SW480 (cell line): ENCODE measurements around the gene RCSD1.
"Not testable (repeated sequence)": the region's sequence is repeated elsewhere in the genome, so short reads cannot be mapped to it uniquely, and the experiment has no call there.

Experiments
- DNase-seq: peaks from one replicate; pipeline ENCODE4 v3.0.0-alpha.2; 2016; ENCODE audit warnings: low spot score

Gene RCSD1

DNA sequence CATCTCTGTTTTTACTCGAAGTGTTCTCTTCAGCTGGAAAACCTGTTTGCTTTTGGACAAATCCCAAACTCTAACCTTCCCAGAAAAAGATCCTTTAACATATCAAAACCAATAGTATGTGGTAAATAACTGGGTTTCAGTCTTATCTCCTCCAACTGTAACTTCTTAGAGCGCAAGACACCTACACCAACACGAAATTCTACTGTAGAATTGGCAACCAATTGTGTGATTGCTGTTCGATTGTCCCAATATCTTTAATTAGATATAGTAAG is 85.9 kb downstream of the RCSD1 start:
- peak; percentile 29 for DNase-seq

DNA sequence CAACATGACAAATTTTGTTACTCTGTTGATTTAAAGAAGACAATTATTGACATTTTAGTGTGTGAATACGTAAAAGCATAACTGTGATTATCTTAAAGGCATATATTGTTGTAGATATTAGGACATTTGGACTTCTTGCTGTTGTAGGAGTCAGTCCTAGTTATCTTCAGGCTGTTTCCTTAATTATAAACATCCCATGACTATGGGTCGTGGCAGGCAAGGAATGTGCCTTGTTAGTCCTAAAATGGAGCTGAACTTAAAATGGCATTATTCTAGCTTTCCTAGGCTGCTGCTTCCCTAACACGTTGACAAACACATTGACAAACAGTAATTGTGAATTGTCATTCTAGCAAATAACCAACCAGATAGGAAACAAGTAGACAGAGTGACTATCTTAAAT is 87.3 kb downstream of the RCSD1 start:
- no peak for DNase-seq

DNA sequence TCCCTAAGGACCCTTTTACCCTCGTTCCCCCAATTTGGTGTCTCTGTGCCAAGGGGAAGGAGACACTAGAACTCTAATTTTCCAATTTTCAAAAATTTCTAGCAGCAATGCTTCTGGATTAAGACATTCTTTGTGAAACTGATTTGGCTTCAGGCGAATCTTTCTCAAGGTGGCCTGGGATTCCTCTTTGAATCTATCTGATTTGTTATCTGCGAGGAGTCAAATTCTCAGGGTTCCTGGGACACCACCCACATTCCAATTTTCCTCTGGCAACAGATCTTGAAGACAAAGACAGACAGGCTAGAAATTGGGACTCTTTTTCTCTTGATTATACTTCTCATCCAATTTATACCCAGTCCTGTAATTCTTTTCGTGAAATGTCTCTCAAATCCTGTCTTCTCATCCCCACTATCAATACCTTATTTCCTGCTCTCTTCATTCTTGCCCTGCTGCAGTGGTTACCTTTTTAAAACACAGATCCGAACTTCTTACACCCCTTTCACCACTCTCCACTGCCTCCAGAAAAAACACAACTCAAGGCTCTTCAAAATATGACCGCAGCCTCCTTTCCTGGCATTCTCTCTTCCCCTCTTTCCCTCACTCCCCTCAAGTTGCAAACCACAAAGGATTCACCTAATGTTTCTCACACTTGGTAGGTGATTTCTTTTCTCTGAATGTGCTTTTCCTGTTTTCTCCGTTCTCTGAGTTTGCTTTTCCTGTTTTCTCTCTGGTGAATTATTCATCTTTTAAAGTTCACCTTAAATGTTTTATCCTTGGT is 89.1 kb downstream of the RCSD1 start:
- DNase-seq = no peak

DNA sequence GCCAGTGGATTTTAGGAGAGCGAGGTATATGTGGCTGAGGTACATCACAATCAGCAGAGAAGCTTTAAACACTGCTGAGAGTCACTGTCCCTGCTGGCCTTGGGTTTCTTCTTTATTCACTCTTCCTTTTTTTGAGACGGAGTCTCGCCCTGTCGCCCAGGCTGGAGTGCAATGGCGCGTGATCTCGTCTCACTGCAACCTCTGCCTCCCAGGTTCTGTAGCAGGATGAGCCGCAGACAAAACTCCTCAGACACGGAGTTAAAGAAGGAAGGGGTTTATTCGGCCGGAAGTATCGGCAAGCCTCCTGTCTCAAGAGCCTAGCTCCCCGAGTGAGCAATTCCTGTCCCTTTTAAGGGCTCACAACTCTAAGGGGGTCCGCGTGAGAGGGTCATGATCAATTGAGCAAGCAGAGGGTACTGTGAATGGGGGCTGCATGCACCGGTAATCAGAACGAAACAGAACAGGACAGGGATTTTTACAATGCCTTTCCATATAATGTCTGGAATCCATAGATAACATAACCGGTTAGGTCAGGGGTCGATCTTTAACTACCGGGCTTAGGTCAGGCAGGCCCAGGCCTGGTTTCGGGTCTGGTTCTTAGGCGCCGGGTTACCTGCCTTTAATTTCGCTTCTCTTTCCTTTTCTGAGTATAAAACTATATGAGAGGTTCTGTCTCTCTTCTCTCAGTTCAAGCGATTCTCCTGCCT is 89.8 kb downstream of the RCSD1 start:
- not testable (repeated sequence) for DNase-seq

GRCh38 chr1:167720965-167721616 is 91.1 kb downstream of the RCSD1 start:
- peak; percentile 57 for DNase-seq

DNA sequence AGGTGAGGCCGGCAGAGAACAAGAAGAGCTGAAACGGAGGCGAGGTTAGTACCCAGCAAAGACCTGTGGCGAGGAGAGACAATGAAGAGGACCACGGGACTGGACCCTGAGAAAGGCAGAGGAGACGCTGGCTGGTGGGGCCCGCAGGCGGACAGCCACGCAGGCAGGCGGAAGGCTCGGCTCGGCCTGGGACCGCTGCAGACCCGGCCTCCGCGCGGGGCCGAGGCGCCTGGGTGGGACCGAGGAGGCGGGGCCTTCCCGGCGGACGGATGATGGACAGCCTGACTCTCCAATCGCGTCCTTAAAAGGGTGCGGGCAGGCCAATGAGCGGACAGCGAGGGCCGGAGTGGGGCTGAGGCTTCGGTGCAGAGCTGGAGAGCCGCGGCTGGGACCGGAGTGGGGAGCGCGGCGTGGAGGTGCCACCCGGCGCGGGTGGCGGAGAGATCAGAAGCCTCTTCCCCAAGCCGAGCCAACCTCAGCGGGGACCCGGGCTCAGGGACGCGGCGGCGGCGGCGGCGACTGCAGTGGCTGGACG is 91.7 kb downstream of the RCSD1 start, which contains the start of gene MPZL1:
Gene MPZL1 (plus strand): TSS at position 366 of the 535 bp plus-strand sequence. CDS start 170 bp downstream, outside the sequence.
- DNase-seq = peak; percentile 88

DNA sequence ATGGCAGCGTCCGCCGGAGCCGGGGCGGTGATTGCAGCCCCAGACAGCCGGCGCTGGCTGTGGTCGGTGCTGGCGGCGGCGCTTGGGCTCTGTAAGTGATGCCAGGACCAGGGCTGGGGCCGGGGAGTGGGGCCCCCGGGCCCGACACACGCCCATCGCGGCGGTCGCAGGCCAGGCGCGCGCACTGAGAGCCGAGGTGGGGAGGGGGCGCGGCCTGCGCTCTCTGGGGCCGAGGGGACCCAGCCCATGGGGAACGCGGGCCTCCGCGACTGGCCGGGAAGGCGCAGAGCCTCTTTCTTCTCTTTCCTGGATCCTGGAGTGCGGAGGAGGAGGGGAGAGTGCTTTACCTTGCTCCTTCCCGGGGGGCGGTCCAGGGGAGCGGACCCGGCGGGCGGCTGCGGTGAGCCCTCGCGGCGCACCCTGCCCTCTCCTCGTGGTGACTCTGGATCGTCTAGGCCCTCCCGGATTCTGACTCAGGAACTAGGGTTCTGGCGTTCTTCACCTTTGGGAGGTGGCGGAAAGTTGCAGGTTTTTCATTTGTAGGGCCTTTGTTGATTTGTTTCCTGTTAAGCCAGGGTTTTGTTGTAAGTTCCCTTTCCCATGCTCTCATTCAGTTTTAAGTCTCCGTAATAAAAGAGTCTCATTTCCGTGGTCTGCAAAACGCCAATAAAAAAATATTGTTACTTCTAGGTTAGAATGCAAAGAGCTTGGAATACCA is 92.3 kb downstream of the RCSD1 start:
- DNase-seq = peak; percentile 60

DNA sequence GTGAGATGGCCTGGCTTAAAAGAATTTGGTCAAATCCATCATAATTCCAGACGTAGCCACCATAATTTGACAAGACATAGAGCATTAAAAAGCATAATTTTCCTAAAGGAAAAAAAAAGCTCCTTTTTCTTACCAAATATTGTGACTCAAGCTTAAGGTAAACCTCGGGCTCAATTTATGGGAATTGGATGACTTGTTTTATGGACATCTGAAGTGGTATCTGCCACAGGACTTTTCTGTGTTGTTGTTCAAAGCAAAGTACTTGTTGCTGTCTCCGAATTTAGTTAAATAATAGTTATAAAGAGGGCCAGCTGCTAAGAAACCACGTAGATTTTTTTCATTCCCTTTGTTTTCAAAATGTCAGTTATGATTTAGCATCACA is 92.8 kb downstream of the RCSD1 start:
- DNase-seq = no peak

GRCh38 chr1:167723707-167724323 is 93.8 kb downstream of the RCSD1 start:
- no peak for DNase-seq

- no peak for DNase-seq
Measured at GRCh38 chr1:167726008-167726407, 96.0 kb downstream of the RCSD1 start.

DNA sequence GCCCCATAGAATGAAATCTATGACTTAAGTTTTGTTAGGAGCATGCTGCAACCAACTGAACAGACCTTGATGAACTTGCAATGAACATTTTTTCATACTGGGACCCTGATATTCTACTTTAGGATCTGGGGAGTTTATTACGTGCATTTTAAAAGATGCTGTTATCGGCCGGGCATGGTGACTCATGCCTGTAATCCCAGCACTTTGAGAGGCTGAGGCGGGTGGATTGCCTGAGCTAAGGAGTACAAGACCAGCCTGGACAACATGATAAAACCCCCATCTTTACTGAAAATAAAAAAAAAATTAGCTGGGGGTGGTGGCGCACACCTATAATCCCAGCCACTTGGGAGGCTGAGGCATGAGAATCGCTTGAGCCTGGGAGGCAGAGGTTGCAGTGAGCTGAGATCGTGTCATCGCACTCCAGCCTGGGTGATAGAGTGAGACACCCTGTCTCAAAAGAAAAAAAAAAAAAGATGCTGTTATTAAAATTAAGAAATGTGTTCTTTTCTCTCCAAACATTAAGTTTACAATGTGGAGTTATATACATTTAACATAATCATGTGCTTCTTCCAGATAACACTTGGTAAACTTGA is 98.9 kb downstream of the RCSD1 start:
- no peak for DNase-seq

GRCh38 chr1:167734227-167734626 is 104.2 kb downstream of the RCSD1 start:
- DNase-seq = no peak

GRCh38 chr1:167734841-167735240 is 104.8 kb downstream of the RCSD1 start:
- no peak for DNase-seq

- DNase-seq = no peak
Measured at GRCh38 chr1:167737169-167737568, 107.1 kb downstream of the RCSD1 start.

- DNase-seq = no peak
Measured at GRCh38 chr1:167738158-167738557, 108.1 kb downstream of the RCSD1 start.

- no peak for DNase-seq
Measured at GRCh38 chr1:167739752-167740151, 109.7 kb downstream of the RCSD1 start.

DNA sequence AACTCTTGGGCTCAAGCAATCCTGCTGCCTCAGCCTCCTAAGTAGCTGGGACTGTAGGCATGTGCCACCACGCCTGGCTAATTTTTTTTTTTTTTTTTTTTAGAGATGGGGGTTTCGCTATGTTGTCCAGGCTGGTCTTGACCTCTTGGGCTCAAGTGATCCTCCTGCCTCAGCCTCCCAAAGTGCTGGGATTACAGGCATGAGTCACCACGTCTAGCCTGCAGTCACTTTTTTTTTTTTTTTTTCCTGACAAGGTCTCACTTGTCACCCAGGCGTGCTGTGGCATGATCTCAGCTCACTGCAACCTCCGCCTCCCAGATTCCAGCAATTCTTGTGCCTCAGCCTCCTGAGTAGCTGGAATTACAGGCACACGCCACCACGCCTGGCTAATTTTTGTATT is 111.1 kb downstream of the RCSD1 start:
- DNase-seq = not testable (repeated sequence)

DNA sequence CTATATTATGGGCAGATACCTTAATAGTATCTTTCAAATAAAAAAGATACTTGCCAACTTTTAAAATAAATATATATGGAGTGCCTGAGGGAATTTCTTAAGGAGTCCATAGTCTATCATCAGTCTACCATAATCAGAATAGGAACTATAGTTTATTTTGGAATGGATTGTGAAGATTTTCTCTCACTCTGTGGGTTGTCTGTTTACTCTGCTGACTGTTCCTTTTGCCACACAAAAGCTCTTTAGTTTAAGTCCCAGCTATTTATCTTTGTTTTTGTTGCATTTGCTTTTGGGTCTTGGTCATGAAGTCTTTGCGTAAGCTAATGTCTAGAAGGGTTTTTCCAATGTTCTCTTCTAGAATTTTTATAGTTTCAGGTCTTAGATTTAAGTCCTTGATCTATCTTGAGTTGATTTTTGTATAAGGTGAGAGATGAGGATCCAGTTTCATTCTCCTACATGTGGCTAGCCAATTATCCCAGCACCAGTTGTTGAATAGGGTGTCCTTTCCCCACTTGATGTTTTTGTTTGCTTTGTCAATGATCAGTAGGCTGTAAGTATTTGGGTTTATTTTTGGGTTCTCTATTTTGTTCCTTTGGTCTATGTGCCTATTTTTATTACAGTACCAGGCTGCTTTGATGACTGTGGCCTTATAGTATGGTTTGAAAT is 112.5 kb downstream of the RCSD1 start:
- DNase-seq = not testable (repeated sequence)

DNA sequence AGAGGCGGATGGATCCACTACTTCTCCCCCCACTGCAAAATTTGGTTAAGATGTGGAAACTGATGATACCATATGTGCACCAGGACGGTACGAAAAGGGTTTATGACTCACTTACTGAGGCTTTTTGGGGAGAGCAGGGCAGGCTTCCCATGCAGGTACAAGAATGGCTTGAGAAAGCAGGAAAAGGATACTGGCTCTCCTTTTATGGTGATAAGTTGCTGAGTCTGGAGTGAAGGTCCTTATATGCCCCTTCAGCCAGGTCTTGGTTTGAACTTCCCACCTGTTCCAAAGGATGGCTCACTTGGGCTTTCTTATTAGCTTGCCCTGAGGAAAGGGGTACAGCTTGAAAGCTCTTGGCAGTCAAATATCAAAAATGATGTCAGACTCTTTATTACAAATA is 114.9 kb downstream of the RCSD1 start:
- no peak for DNase-seq

- DNase-seq = no peak
Measured at GRCh38 chr1:167746013-167746672, 116.1 kb downstream of the RCSD1 start.
